HepG2 (cell line): ENCODE measurements around the gene RGS14. TPM values are rescaled to one million over a fixed set of nuclear protein-coding genes. Genes with fewer than 3 reads are reported as not detected.

Source experiments
- CCDC6 ChIP-seq: sonication (generic); formaldehyde crosslinking; IDR thresholded peaks from 2 replicates; pipeline ENCODE4 v1.8.1; 2022; ENCODE audit warnings: mild to moderate bottlenecking, missing genetic modification reagents, moderate library complexity
- HNF4G ChIP-seq, 2 experiments: sonication (generic) in 1 of 2; formaldehyde crosslinking in 1 of 2; IDR thresholded peaks; 2 replicates each; pipeline versions ENCODE4 v1.4.0 to v1.6.1; 2011 to 2020; ENCODE audit warnings: borderline replicate concordance in 2 of 2, low read depth in 2 of 2, mild to moderate bottlenecking in 2 of 2, low read length in 1 of 2, missing genetic modification reagents in 1 of 2, moderate library complexity in 1 of 2
- HOXA9 ChIP-seq: sonication (generic); formaldehyde crosslinking; IDR thresholded peaks from 2 replicates; pipeline ENCODE4 v1.8.1; 2022; ENCODE audit warnings: missing genetic modification reagents, mild to moderate bottlenecking, moderate library complexity, borderline replicate concordance
- JDP2 ChIP-seq: sonication (generic); formaldehyde crosslinking; IDR thresholded peaks from 2 replicates; pipeline ENCODE4 v1.8.1; 2022; ENCODE audit warnings: missing genetic modification reagents, borderline replicate concordance
- KAT7 ChIP-seq: IDR thresholded peaks from 2 replicates; pipeline ENCODE4 v1.6.1; 2018; ENCODE audit warnings: borderline replicate concordance, missing compliant biosample characterization
- KDM2A ChIP-seq: sonication (generic); formaldehyde crosslinking; IDR thresholded peaks from 2 replicates; pipeline ENCODE4 v1.4.0; 2020; ENCODE audit warnings: low read depth, missing genetic modification reagents, borderline replicate concordance
- MEIS2 ChIP-seq: sonication (generic); formaldehyde crosslinking; IDR thresholded peaks from 2 replicates; pipeline ENCODE4 v1.9.0; 2021; ENCODE audit warnings: mild to moderate bottlenecking, missing genetic modification reagents
- NAIF1 ChIP-seq: sonication (generic); formaldehyde crosslinking; IDR thresholded peaks from 2 replicates; pipeline ENCODE4 v1.5.0; 2020; ENCODE audit warnings: mild to moderate bottlenecking, missing genetic modification reagents, borderline replicate concordance
- NFRKB ChIP-seq: fragments of 450-650 bp; IDR thresholded peaks from 2 replicates; pipeline ENCODE4 v1.6.1; 2017
- POLR2G ChIP-seq: fragments of 200-400 bp; formaldehyde crosslinking; IDR thresholded peaks from 2 replicates; pipeline ENCODE4 v1.6.1; 2018; ENCODE audit warnings: mild to moderate bottlenecking, low read depth, low read length, moderate library complexity
- RAD21 ChIP-seq: fragments of 450-650 bp; formaldehyde crosslinking; IDR thresholded peaks from 2 replicates; pipeline ENCODE4 v1.5.0; 2020; ENCODE audit warnings: mild to moderate bottlenecking
- ZNF256 ChIP-seq: sonication (generic); formaldehyde crosslinking; conservative IDR thresholded peaks from 2 replicates; pipeline ENCODE4 v1.4.0; 2020; ENCODE audit warnings: missing genetic modification reagents
- ZNF430 ChIP-seq: sonication (generic); formaldehyde crosslinking; IDR thresholded peaks from 2 replicates; pipeline ENCODE4 v1.9.0; 2021; ENCODE audit warnings: mild to moderate bottlenecking, missing genetic modification reagents
- ZNF530 ChIP-seq: sonication (generic); formaldehyde crosslinking; IDR thresholded peaks from 2 replicates; pipeline ENCODE4 v1.5.0; 2020; ENCODE audit warnings: low read depth, mild to moderate bottlenecking, missing genetic modification reagents
- ZNF552 ChIP-seq: sonication (generic); formaldehyde crosslinking; IDR thresholded peaks from 2 replicates; pipeline ENCODE4 v1.9.0; 2022; ENCODE audit warnings: missing genetic modification reagents, mild to moderate bottlenecking, borderline replicate concordance
- ZNF577 ChIP-seq: sonication (generic); formaldehyde crosslinking; IDR thresholded peaks from 2 replicates; pipeline ENCODE4 v1.4.0; 2020; ENCODE audit warnings: mild to moderate bottlenecking, low read depth, missing genetic modification reagents, borderline replicate concordance
- polyA plus RNA-seq, 8 experiments: library from polyadenylated mRNA; depleted of rRNA in 3 of 8; stranded (reverse) in 7 of 8; unstranded in 1 of 8; fragments of >200 nt; fragmentation: Illumina TruSeq in 4 of 8; extraction: Trizol in 4 of 8; gene quantifications; 2 replicates each; pipeline versions ENCODE4 v1.2.1 to v1.2.3, GENCODE V29; 2011 to 2016; ENCODE audit warnings: low read depth in 4 of 8, missing spikeins in 1 of 8, mixed read lengths in 1 of 8; ENCODE audit not compliant: insufficient read depth in 1 of 8
- total RNA-seq, 5 experiments: library from RNA; depleted of rRNA; stranded (reverse); fragments of >200 nt; fragmentation: Illumina TruSeq; extraction: Trizol; gene quantifications; 2 replicates each; pipeline ENCODE4 v1.2.3, GENCODE V29; 2016; ENCODE audit warnings: low read depth in 1 of 5
- TF ChIP-seq, protein P1 (sequence below): sonication (generic); formaldehyde crosslinking; IDR thresholded peaks from 2 replicates; pipeline ENCODE4 v1.4.0; 2020; ENCODE audit warnings: low read depth, missing genetic modification reagents
- TF ChIP-seq, protein P2 (sequence below): sonication (generic); formaldehyde crosslinking; IDR thresholded peaks from 2 replicates; pipeline ENCODE4 v1.4.0; 2020; ENCODE audit warnings: mild to moderate bottlenecking, missing genetic modification reagents
- TF ChIP-seq, protein P3 (sequence below): sonication (generic); formaldehyde crosslinking; IDR thresholded peaks from 2 replicates; pipeline ENCODE4 v1.4.0; 2020; ENCODE audit warnings: missing genetic modification reagents, borderline replicate concordance
- TF ChIP-seq, protein P4 (sequence below): IDR thresholded peaks from 2 replicates; pipeline ENCODE4 v1.6.1; 2018; ENCODE audit warnings: missing genetic modification reagents, mild to moderate bottlenecking, missing compliant biosample characterization

Gene RGS14
- total and polyA plus RNA-seq, 2 of the 13 experiments (the other 11 are each of a cell fraction or from before 2014, with no cell fraction given): 11.1 to 17.2 TPM

DNA sequence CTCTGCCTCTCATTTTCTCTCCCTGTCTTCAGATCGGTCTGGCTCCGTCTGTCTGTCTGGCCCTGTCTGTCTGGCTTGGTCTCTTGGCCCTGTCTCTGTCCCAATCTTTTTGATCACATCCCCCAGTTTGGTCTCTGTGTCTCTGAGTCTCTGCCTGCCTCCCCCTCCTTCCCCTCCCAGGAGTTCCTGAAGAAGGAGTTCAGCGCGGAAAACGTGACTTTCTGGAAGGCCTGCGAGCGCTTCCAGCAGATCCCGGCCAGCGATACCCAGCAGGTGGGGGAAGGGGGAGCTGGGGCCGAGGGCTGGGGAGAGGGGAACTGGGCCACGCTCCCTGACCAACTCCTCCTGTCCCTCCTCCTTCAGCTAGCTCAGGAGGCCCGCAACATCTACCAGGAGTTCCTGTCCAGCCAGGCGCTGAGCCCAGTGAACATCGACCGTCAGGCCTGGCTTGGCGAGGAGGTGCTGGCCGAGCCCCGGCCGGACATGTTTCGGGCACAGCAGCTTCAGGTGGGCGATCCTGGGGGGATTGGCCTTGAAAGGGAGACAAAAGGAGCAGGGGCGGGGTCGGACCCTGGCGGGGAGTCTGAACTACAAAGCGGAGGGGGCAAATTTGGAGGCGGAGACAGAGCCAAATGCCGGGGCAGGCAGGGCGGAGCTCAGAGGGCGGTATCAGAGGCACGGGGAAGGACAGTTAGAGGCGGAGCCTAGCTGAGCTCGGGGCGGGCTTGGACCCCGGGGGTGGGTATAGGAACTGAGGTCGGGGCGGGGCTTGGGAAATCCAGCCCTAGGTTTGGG lies 9.0 kb downstream of the RGS14 start (continued):
- TF ChIP-seq, protein P1, sequence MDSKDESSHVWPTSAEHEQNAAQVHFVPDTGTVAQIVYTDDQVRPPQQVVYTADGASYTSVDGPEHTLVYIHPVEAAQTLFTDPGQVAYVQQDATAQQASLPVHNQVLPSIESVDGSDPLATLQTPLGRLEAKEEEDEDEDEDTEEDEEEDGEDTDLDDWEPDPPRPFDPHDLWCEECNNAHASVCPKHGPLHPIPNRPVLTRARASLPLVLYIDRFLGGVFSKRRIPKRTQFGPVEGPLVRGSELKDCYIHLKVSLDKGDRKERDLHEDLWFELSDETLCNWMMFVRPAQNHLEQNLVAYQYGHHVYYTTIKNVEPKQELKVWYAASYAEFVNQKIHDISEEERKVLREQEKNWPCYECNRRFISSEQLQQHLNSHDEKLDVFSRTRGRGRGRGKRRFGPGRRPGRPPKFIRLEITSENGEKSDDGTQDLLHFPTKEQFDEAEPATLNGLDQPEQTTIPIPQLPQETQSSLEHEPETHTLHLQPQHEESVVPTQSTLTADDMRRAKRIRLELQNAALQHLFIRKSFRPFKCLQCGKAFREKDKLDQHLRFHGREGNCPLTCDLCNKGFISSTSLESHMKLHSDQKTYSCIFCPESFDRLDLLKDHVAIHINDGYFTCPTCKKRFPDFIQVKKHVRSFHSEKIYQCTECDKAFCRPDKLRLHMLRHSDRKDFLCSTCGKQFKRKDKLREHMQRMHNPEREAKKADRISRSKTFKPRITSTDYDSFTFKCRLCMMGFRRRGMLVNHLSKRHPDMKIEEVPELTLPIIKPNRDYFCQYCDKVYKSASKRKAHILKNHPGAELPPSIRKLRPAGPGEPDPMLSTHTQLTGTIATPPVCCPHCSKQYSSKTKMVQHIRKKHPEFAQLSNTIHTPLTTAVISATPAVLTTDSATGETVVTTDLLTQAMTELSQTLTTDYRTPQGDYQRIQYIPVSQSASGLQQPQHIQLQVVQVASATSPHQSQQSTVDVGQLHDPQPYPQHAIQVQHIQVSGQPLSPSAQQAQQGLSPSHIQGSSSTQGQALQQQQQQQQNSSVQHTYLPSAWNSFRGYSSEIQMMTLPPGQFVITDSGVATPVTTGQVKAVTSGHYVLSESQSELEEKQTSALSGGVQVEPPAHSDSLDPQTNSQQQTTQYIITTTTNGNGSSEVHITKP (CRISPR knock-in tag): no peak
- TF ChIP-seq ZNF552 (no peak), ZNF256 (no peak), ZNF530 (CRISPR knock-in tag) (no peak), RAD21 (CRISPR knock-in tag) (no peak), NFRKB (no peak), NAIF1 (CRISPR knock-in tag) (no peak), ZNF577 (CRISPR knock-in tag) (no peak), ZNF430 (CRISPR knock-in tag) (peak; percentile 31), HNF4G (IDR thresholded peaks at IDR 0.05; ENCODE audit: borderline replicate concordance, low read depth, low read length) (no peak), HNF4G (CRISPR knock-in tag; IDR thresholded peaks at IDR 0.05; ENCODE audit: borderline replicate concordance, low read depth) (no peak), KAT7 (CRISPR knock-in tag) (no peak), CCDC6 (CRISPR knock-in tag) (no peak; the same call in 1 of the 2 replicates), HOXA9 (CRISPR knock-in tag) (no peak), KDM2A (peak; percentile 46; the same call in 1 of the 2 replicates), POLR2G (peak; percentile 68), MEIS2 (no peak), JDP2 (CRISPR knock-in tag) (no peak)
- TF ChIP-seq, protein P2, sequence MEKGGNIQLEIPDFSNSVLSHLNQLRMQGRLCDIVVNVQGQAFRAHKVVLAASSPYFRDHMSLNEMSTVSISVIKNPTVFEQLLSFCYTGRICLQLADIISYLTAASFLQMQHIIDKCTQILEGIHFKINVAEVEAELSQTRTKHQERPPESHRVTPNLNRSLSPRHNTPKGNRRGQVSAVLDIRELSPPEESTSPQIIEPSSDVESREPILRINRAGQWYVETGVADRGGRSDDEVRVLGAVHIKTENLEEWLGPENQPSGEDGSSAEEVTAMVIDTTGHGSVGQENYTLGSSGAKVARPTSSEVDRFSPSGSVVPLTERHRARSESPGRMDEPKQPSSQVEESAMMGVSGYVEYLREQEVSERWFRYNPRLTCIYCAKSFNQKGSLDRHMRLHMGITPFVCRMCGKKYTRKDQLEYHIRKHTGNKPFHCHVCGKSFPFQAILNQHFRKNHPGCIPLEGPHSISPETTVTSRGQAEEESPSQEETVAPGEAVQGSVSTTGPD (CRISPR knock-in tag): no peak
- TF ChIP-seq, protein P3, sequence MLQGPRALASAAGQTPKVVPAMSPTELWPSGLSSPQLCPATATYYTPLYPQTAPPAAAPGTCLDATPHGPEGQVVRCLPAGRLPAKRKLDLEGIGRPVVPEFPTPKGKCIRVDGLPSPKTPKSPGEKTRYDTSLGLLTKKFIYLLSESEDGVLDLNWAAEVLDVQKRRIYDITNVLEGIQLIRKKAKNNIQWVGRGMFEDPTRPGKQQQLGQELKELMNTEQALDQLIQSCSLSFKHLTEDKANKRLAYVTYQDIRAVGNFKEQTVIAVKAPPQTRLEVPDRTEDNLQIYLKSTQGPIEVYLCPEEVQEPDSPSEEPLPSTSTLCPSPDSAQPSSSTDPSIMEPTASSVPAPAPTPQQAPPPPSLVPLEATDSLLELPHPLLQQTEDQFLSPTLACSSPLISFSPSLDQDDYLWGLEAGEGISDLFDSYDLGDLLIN: no peak
- TF ChIP-seq, protein P4, sequence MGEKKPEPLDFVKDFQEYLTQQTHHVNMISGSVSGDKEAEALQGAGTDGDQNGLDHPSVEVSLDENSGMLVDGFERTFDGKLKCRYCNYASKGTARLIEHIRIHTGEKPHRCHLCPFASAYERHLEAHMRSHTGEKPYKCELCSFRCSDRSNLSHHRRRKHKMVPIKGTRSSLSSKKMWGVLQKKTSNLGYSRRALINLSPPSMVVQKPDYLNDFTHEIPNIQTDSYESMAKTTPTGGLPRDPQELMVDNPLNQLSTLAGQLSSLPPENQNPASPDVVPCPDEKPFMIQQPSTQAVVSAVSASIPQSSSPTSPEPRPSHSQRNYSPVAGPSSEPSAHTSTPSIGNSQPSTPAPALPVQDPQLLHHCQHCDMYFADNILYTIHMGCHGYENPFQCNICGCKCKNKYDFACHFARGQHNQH (CRISPR knock-in tag): peak; percentile 33; the same call in 1 of the 2 replicates
